HL-60 (cell line): Measurements from ENCODE around the gene FES.
A peak's percentile ranks its signal among the peaks of the same experiment; 100 is the strongest.

ENCODE experiments used
- DNase-seq, 2 experiments: peaks; one replicate each; pipeline ENCODE4 v3.0.0-alpha.2; 2010 to 2020; ENCODE audit warnings: low read depth in 1 of 2, low spot score in 1 of 2
- H3K27ac ChIP-seq: fragments of 250-450 bp; sonication (Bioruptor Pico); replicated peaks from 2 replicates; pipeline ENCODE4 v1.5.1; 2020; ENCODE audit warnings: mild to moderate bottlenecking, moderate library complexity
- H3K27me3 ChIP-seq: fragments of 250-450 bp; sonication (Bioruptor Pico); 2 replicates; pipeline ENCODE4 v1.5.1; 2021; ENCODE audit warnings: mild to moderate bottlenecking, moderate library complexity; ENCODE audit not compliant: insufficient read depth, poor library complexity, severe bottlenecking
- H3K4me3 ChIP-seq: replicated peaks from 2 replicates; pipeline ENCODE4 v1.5.1; 2011; ENCODE audit warnings: mild to moderate bottlenecking, control low read depth, low read length; ENCODE audit not compliant: insufficient read depth
- GABPA ChIP-seq: IDR thresholded peaks from 2 replicates; pipeline ENCODE4 v1.6.1; 2012; ENCODE audit warnings: low read depth
- POLR2AphosphoS5 ChIP-seq: IDR thresholded peaks from 2 replicates; pipeline ENCODE4 v1.6.1; 2012; ENCODE audit warnings: low read depth
- SPI1 ChIP-seq: IDR thresholded peaks from 2 replicates; pipeline ENCODE4 v1.6.1; 2012; ENCODE audit warnings: low read depth, mild to moderate bottlenecking, borderline replicate concordance
- TF ChIP-seq, protein P1 (sequence below): IDR thresholded peaks from 2 replicates; pipeline ENCODE4 v1.6.1; 2012; ENCODE audit warnings: low read depth; ENCODE audit not compliant: insufficient replicate concordance
- TF ChIP-seq, protein P2 (sequence below): IDR thresholded peaks from one replicate; pipeline ENCODE4 v1.5.1; 2011; ENCODE audit warnings: low read length, control low read depth, inconsistent platforms; ENCODE audit not compliant: insufficient read depth

FES gene

DNA sequence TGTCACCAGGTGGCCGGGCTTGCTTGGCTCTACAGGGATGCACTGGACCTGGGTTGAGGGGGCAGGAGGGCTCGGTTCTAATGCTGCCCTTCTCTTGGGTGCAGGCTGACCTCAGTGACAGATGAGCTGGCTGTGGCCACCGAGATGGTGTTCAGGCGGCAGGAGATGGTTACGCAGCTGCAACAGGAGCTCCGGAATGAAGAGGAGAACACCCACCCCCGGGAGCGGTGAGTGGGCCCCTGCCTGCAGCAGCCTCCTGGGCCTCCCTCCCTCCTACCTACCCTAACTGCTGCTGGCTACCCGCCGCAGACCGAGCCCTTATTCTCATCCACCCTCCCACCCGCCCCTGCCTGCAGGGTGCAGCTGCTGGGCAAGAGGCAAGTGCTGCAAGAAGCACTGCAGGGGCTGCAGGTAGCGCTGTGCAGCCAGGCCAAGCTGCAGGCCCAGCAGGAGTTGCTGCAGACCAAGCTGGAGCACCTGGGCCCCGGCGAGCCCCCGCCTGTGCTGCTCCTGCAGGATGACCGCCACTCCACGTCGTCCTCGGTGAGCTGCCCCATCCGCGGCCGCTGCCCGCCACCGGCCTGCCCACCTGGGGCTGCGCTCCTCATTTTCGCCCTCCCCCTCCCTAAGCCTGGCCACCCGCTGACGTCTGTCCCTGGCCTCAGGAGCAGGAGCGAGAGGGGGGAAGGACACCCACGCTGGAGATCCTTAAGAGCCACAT lies 5.6 kb downstream of the FES start:
- H3K4me3 ChIP-seq: no peak overlapping the region
- no peaks in the 10 kb centered on the region for H3K27me3 ChIP-seq
- TF ChIP-seq GABPA: no peak
- H3K27ac ChIP-seq: no peak overlapping the region
- DNase-seq: no peak

DNA sequence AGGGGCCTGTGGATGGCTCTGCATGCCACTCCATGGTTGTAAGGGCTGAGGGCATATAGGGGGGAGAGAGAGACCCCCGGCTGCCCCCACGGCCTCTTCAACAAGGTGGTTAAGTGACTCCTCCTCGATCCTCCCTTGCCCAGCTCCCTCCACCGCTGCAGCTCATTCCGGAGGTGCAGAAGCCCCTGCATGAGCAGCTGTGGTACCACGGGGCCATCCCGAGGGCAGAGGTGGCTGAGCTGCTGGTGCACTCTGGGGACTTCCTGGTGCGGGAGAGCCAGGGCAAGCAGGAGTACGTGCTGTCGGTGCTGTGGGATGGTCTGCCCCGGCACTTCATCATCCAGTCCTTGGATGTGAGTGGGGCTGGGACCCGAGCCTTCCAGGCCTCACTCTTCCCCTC lies 6.5 kb downstream of the FES start:
- TF ChIP-seq, protein P1, sequence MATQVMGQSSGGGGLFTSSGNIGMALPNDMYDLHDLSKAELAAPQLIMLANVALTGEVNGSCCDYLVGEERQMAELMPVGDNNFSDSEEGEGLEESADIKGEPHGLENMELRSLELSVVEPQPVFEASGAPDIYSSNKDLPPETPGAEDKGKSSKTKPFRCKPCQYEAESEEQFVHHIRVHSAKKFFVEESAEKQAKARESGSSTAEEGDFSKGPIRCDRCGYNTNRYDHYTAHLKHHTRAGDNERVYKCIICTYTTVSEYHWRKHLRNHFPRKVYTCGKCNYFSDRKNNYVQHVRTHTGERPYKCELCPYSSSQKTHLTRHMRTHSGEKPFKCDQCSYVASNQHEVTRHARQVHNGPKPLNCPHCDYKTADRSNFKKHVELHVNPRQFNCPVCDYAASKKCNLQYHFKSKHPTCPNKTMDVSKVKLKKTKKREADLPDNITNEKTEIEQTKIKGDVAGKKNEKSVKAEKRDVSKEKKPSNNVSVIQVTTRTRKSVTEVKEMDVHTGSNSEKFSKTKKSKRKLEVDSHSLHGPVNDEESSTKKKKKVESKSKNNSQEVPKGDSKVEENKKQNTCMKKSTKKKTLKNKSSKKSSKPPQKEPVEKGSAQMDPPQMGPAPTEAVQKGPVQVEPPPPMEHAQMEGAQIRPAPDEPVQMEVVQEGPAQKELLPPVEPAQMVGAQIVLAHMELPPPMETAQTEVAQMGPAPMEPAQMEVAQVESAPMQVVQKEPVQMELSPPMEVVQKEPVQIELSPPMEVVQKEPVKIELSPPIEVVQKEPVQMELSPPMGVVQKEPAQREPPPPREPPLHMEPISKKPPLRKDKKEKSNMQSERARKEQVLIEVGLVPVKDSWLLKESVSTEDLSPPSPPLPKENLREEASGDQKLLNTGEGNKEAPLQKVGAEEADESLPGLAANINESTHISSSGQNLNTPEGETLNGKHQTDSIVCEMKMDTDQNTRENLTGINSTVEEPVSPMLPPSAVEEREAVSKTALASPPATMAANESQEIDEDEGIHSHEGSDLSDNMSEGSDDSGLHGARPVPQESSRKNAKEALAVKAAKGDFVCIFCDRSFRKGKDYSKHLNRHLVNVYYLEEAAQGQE: no peak
- no peak for TF ChIP-seq GABPA
- TF ChIP-seq SPI1: no peak
- TF ChIP-seq, protein P2, sequence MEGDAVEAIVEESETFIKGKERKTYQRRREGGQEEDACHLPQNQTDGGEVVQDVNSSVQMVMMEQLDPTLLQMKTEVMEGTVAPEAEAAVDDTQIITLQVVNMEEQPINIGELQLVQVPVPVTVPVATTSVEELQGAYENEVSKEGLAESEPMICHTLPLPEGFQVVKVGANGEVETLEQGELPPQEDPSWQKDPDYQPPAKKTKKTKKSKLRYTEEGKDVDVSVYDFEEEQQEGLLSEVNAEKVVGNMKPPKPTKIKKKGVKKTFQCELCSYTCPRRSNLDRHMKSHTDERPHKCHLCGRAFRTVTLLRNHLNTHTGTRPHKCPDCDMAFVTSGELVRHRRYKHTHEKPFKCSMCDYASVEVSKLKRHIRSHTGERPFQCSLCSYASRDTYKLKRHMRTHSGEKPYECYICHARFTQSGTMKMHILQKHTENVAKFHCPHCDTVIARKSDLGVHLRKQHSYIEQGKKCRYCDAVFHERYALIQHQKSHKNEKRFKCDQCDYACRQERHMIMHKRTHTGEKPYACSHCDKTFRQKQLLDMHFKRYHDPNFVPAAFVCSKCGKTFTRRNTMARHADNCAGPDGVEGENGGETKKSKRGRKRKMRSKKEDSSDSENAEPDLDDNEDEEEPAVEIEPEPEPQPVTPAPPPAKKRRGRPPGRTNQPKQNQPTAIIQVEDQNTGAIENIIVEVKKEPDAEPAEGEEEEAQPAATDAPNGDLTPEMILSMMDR: no peak
- TF ChIP-seq POLR2AphosphoS5: 0 out of 2 replicates have a peak, but pooled peaks have one; percentile 4

DNA sequence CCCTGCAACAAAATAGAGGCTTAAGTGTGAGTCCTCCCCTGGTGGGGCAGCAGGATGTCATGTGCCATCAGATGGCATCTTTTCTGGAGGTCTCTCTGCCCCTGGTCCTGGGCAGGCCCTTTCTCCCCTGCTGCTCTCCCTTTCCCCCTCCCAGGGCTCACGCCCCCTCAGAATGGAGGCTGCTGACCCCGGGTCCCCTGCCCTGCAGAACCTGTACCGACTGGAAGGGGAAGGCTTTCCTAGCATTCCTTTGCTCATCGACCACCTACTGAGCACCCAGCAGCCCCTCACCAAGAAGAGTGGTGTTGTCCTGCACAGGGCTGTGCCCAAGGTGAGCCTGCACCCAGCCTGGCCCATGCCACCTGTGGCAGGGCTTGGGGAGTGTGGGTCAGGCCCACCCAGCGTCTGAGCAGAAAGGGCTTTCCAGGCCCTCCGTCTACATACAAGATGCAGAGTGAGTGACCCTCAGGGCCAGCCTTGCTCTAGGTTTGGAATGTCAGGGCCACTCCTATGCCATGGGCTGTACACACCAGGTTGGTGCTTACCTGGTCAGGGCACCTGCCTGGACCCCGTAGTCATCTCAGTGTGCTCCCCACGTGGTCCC lies 7.1 kb downstream of the FES start:
- no peak overlapping the region for H3K4me3 ChIP-seq
- no peak overlapping the region for H3K27ac ChIP-seq
- no peaks in the 10 kb centered on the region for H3K27me3 ChIP-seq
- TF ChIP-seq SPI1 (no peak), GABPA (no peak)
- TF ChIP-seq, protein P2: no peak
- TF ChIP-seq, protein P1: no peak
- no peak for DNase-seq

More for the DNA sequence above, 6.5 kb downstream of the FES start:
- Histone ChIP-seq H3K27ac (no peak overlapping the region), H3K4me3 (no peak overlapping the region), H3K27me3 (no peaks in the 10 kb centered on the region)
- DNase-seq: no peak

DNA sequence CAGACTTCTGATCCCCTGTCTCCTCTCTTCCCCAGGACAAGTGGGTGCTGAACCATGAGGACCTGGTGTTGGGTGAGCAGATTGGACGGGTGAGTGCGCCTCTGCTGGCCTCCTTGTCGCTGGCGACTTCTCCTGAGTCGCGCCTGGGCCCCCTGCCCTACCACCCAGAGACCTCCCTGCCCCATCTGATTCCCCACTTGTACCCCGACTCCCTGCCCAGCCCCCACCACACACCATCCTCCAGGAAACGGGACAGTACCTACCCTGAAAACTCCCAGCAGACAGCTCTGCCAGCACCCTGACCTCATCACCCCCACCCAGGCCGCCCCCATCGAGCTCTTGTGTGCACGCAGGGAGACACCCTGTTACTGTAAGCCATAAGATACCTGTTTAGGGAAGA lies 7.7 kb downstream of the FES start:
- Histone ChIP-seq H3K27me3 (no peaks in the 10 kb centered on the region), H3K27ac (no peak overlapping the region), H3K4me3 (no peak overlapping the region)
- DNase-seq: no peak
- no peak for TF ChIP-seq GABPA
- TF ChIP-seq, protein P1: no peak
- TF ChIP-seq, protein P2: no peak
- no peak for TF ChIP-seq POLR2AphosphoS5
- TF ChIP-seq SPI1: no peak
